ENCODE data around the gene LMLN.
"Not testable (repeated sequence)": the region's sequence is repeated elsewhere in the genome, so short reads cannot be mapped to it uniquely, and the experiment has no call there.

The LMLN gene

DNA sequence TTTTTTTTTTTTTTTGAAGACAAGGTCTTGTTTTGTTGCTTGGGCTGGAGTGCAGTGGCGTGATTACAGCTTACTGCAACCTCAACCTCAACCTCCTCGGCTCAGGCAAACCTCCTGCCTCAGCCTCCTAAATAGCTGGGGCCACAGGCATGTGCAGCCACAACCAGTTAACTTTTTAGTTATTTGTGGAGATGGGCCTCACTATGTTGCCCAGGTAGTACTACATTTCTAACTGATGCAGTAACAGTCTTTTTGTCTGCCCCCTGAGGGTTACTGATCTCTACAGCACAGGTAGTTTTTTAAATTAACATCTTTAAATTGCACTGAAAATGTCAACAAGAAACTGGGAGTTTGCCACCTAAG is 3.4 kb upstream of the LMLN start:
- DNase-seq (ENCODE audit: low spot score), result no peak

- no peak for DNase-seq (ENCODE audit: low spot score)
Measured at GRCh38 chr3:197957790-197958133, 2.3 kb upstream of the LMLN start.

DNA sequence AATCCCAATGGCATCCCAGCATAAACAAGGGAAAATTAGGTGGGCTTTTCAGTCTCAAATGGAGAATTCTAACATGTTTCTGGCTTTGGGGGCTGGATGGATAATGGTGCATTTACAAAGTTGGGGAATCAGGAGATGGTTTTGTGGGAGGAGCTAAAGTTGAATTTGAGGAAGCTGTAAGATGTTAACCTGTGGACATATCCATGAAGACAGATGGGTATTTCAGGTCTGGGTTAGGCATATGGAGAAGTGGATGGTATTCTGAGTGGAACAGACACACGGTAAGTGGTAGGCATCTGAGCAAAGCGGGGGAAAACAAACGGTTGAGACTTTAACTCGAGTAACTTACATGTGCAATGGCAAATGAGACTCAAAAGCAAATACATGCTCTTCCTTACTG is 1.7 kb upstream of the LMLN start:
- no peak for DNase-seq (ENCODE audit: low spot score)

- not testable (repeated sequence) for DNase-seq (ENCODE audit: low spot score)
Measured at GRCh38 chr3:197958848-197959247, 1.2 kb upstream of the LMLN start.

GRCh38 chr3:197959500-197959890 is 522 bp upstream of the LMLN start:
- no peak for DNase-seq (ENCODE audit: low spot score)

- DNase-seq (ENCODE audit: low spot score), result no peak
Measured at GRCh38 chr3:197960694-197961581, 921 bp downstream of the LMLN start.

DNA sequence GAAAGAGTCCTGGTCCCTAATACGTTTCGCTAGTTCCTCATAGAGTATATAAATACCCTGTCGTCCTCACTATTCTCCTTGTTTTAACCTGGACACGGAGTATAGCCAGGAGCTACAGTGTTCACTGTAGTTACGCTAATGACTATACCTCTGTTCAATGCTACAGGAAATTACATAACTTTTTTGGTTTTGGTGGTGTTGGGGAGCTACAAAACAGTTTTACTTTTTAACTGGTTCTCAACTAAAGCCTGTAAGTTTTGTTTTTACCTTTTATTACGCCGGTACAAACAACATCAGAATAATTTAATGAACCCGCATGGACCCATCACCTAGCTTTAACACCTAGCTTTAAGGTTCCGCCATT is 1.5 kb downstream of the LMLN start:
- DNase-seq (ENCODE audit: low spot score), result no peak

GRCh38 chr3:197963019-197963637 is 3.1 kb downstream of the LMLN start:
- DNase-seq (ENCODE audit: low spot score), result no peak

DNA sequence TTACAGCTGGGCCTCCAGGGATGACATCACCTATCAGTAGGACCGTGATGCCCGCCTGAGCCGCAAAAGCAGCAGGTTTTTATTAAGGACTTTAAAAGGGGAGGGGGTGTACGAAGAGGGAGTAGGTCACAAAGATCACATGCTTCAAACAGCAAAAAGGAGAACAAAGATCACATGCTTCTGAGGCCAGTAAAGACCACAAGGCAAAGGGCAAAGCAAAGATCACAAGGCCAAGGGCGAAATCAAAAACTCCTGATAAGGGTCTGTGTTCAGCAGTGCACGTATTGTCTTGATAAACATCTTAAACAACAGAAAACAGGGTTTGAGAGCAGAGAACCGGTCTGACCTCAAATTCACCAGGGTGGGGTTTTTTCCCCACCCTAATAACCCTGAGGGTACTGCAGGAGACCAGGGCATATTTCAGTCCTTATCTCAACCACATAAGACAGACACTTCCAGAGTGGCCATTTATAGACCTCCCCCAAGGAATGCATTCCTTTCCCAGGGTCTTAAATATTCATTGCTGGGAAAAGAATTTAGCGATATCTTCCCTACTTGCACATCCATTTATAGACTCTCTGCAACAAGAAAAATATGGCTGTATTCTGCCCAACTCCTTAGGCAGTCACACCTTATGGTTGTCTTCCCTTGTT is 7.4 kb downstream of the LMLN start:
- not testable (repeated sequence) for DNase-seq (ENCODE audit: low spot score)

- no peak for DNase-seq (ENCODE audit: low spot score)
Measured at GRCh38 chr3:197970588-197970987, 10.6 kb downstream of the LMLN start.

- no peak for DNase-seq (ENCODE audit: low spot score)
Measured at GRCh38 chr3:197974016-197974415, 14.0 kb downstream of the LMLN start.

- no peak for DNase-seq (ENCODE audit: low spot score)
Measured at GRCh38 chr3:197975311-197975710, 15.3 kb downstream of the LMLN start.

DNA sequence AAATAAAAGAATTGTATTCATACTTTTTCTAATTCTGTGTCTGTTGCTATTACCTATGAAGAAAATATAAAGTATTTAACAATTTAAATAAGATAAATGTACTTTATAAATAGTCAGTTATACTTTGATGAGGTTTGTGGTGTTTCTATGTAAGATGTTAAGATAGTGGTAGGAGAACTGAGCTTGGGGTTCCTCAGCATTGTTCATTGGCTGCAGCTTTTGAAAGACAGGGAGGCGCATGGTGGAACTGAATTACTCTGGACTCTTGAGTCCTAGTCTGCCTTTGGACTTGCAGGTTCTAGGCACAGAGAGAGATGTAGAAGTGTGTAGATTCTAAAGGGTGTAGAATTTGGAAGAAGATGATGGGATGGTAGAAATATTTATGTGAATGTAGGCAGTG is 23.1 kb downstream of the LMLN start:
- DNase-seq (ENCODE audit: low spot score), result no peak

DNA sequence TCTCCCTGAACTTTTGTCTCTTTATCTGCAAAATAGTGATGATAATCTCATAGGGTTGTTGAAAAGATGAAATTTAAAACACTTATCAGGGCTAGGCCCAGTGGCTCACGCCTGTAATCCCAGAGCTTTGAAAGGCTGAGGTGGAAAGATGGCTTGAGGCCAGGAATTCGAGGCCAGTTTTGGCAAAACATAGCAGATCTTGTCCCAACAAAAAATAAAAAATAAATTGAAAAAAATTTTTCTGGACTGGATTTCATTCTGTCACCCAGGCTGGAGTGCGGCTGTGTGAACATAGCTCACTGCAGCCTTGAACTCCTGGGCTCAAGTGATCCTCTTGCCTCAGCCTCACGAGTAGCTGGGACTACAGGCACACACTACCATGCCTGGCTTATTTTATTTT is 29.6 kb downstream of the LMLN start:
- DNase-seq (ENCODE audit: low spot score), result no peak

GRCh38 chr3:197994736-197995135 is 34.7 kb downstream of the LMLN start:
- DNase-seq (ENCODE audit: low spot score), result no peak

- DNase-seq (ENCODE audit: low spot score), result no peak
Measured at GRCh38 chr3:197996855-197997254, 36.8 kb downstream of the LMLN start.

- DNase-seq (ENCODE audit: low spot score), result no peak
Measured at GRCh38 chr3:197997936-197998335, 37.9 kb downstream of the LMLN start.

- DNase-seq (ENCODE audit: low spot score), result no peak
Measured at GRCh38 chr3:198017090-198017489, 57.1 kb downstream of the LMLN start.

GRCh38 chr3:198018416-198018815 is 58.4 kb downstream of the LMLN start:
- no peak for DNase-seq (ENCODE audit: low spot score)

DNA sequence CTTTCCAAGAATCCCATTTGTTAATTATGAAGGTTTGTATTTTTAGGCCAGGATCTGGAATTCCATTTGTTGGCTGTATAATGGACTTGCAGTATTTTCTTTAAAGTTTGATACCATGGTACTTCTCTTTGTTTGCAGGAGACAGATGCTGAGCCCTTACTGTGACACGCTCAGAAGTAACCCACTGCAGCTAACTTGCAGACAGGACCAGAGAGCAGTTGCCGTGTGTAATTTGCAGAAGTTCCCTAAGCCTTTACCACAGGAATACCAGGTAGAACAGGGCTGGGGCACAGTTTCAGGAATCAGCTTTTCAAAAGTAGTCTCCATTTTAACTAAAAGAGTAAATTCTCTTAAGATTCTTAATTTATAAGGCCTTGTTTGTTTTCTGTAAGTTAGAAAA is 59.1 kb downstream of the LMLN start:
- DNase-seq (ENCODE audit: low spot score), result no peak

DNA sequence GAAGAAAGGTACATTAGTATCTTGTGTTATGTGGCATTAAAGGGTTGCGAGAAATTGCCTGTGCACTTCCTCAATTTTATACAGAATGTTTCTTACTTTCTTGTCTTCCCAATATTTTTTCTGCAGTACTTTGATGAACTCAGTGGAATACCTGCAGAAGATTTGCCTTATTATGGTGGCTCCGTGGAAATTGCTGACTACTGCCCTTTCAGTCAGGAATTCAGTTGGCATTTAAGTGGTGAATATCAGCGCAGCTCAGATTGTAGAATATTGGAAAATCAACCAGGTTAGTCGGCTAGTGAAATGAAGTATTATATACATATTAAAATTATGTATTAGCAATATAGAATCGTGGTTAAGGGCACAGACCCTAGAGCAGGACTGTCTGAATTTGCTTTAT is 61.3 kb downstream of the LMLN start:
- DNase-seq (ENCODE audit: low spot score), result no peak

DNA sequence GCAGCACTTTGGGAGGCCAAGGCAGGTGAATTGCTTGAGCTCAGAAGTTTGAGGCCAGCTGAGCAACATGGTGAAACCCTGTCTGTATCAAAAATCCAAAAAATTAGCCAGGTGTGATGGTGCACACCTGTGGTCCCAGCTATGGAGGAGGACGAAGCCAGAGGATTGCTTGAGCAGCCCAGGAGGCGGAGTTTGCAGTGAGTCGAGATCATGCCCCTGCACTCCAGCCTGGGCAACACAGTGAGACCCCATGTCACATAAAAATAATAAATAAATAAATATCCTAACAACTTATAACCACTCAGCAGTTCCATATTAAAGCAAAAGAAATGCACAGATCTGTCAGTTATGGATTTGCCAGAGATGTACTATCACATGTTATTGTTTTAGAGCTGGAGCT is 62.6 kb downstream of the LMLN start:
- DNase-seq (ENCODE audit: low spot score), result no peak

GRCh38 chr3:198025644-198026043 is 65.6 kb downstream of the LMLN start:
- no peak for DNase-seq (ENCODE audit: low spot score)

- no peak for DNase-seq (ENCODE audit: low spot score)
Measured at GRCh38 chr3:198026620-198027019, 66.6 kb downstream of the LMLN start.
